NCI-H2171 (cell line): ENCODE results near the gene GPA33.

Experiments
- DNase-seq: peaks from one replicate; lab custom pipeline; 2025; lab: John Stamatoyannopoulos, UW

The GPA33 gene

DNA sequence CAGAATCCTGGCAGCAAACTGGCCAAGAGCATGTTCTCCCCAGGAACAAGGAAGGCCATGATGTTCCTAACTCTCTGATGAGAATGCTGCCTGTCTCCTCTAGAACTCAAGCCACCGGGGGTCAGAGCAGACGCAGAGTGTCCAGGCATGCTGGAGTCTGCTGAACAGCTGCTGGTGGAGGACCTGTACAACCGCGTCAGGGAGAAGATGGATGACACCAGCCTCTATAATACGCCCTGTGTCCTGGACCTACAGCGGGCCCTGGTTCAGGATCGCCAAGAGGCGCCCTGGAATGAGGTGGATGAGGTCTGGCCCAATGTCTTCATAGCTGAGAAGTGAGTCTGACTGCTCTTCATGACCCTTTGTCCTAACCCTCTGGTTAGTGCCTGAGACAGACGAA, 27.0 kb upstream of the GPA33 start:
- DNase-seq: no peak

DNA sequence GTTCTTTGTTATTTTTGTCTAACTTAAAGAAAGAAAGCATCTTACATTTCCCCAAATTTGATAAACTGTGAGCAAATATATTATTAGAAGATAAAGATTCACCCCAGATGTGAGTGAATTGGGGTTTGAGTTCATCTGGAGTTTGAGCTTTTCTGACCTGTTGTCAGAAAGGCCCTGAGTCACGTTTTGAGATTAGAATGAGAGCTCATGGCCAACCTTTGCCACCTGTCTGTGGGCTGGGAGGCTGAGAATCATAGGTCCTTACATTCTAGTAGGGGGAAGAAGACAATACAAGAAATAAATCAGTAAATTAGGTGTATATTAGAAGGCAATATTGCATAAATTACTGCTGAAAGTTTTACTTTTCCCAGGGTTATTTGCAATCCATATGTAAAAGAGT, 26.0 kb upstream of the GPA33 start:
- DNase-seq: no peak

DNA sequence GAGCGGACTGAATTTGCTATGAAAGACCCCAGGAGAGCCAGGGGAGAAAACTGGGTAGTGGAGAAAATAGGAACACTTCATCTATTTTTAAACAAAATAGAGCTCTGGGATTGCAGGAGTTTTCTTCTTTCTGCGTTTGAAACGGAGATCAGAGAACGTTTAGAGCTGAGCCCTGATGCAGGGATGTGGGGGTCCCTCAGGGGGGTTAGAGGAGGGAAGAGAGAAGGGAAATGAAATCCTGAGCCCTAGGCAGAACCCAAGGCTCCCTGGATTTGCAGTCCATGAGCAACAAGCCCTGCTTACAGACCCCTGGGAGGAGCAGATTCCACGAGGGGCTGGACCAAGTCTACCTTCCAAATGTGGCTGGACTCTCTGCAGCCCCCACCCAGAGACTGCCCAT, 25.5 kb upstream of the GPA33 start:
- DNase-seq: no peak

DNA sequence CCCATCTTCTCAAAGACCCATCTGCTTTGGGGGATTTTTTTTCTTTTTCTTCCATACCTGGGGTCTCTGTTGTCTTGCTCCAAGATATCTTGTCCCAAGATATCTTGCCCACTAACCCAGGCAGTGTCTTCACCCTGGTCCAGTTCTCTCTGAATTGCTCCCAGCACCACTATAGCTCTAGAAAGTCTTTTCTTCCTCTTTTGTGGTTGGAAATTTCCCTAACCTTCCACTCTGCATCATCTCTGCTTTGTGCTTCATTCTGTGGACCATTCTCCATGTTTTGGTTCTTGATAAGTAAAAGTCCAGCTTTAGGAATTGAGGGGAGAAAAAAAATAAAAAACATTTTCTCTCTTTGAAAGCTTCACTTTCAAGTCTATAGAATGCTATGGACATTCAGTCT, 24.5 kb upstream of the GPA33 start:
- no peak for DNase-seq

DNA sequence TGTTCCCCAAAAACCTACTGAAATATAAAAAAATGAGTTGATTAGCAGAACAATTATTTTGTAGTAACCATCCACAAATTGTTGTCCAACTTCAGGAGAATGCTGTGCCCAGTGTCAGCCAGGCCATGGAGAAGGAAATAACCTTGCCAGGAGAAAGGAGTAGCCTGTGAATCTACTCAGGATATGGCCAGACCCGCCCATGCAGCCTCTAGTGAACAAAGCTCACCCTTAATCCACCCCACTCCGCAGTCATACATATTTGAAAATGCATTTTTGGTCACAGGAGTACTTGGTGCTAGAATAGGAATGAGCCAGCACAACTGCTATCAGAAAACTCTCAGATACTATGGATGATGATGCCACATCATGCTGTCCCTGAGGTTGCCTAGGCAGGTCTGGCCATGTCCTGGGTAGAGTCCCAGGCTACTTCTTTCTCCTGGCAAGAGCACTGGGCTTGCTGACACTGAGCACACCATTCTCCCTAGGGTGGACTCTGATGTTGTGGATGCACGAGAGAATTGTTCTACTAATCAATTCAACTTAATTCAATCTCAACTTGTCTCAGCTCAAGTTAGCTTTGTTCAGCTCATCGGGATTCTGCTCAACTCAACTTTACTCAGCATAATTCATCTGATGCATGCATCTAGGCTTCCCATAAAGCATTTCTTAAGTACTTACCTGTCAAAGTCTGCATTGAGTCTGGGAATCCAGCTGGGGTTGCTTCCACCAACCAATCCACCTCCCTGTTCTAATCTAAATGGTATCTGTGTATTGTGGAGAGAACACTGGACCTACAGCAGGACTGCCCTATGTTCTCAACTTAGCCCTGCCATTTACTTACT, 21.9 kb upstream of the GPA33 start:
- DNase-seq: no peak

DNA sequence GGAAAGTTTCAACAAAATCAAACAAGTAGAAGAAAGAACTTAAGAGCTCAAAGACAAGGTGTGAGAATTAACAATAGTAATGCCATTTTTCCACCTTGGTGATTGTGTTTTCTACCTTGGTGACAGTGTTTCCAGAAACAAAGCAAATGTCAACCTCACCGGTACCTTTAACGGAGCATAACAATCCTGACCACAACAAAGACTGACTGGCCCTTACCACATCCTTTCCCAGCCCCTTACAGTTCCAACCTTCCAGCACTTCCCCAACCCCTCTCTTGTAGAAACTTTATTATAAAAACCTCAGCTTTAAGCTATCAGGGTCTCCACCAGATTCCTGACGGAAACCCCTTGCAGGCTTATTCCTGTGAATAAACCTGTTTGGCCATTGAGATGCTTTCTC, 20.4 kb upstream of the GPA33 start:
- DNase-seq: no peak

DNA sequence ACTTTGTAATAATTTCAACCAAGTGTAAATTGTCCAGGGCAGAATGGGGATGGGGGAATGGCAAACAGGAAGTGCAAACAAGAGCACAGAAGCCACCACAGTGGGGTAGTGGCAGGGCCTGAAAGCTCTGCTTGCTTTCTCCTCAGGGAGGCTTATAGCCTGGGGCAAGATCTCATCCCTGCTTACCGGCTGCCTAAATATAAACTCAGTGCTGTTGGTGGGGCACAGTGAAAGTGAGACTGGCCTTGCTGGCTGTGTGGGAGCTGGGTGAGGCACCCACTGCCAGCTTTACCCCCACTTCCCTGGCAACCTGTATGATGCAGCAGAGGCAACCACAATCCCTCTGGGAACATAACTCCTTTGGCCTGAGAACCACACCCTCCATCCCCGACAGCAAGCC, 18.9 kb upstream of the GPA33 start:
- no peak for DNase-seq

DNA sequence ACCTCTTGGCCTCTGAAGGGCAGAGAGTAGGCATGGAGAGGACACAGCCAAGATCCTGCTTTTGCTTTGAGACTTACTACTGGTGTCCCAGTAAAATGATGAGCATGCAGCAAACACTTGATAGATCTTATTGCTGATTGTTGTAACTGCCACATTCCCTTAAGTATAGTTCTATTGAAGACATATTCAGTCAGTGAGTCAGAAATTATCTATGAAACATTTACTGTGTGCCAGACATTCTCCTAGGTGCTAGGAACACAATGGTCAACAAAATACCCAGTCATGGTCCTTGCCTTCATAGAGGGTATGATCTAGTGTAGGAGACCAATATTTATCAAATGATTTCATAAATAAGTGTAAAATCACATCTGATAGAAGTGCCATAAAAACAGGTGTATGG, 17.3 kb upstream of the GPA33 start:
- DNase-seq: no peak

DNA sequence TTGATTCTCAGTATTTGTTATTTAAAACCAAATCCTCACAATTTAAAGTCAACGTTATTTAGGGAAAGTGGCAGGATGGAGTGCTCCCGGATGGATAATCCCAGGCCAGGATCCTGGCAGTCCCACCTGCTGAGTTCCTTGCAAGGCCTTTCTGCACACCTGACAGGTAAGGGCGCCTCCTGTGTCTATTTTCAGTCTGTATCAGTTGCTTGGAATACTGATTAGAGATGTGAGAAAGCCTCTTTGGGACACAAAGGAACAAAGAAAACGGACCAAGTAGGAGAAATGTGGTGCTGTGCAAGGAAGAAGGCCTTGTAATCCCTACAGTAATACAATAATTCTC, 15.9 kb upstream of the GPA33 start:
- DNase-seq: no peak

DNA sequence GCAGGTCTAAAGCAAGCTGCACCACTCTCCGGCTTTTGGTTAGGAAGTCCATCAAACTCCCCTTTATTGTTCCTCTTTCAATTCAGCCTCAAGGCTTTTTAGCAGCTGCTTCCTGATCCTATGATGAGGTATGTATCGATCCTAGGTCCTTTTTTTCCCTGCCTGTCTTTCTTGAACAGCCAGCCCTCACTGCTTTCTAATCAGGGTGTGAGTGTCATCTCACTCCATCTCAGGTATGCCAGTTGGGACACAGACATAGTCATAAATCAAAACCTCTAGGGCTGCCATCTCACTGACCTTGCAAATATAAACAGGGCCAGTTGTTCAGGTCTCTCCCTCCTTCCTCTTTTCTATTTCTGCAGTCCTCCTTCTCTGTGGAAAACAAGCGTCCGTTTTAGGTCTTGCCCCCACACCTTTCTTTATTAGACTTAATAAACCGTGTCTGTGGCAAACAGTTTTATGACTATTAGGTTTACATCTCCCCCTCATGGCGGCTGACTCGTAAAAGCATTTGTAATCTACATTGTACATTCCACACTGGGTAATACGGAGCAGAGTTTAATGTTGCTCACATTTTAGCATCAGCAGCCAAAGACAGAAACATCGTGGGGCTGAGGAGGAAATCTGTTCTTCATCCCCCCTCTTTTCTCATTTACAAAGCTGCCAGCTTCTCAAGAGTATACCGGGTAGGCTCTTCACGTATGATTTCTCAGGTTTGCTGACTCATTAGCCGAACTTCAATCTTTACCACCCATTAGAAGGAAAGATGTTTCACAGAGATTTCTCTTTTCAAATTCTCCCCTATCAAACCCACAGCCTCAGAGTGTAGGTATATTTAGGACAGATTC, 15.3 kb upstream of the GPA33 start:
- DNase-seq: no peak

DNA sequence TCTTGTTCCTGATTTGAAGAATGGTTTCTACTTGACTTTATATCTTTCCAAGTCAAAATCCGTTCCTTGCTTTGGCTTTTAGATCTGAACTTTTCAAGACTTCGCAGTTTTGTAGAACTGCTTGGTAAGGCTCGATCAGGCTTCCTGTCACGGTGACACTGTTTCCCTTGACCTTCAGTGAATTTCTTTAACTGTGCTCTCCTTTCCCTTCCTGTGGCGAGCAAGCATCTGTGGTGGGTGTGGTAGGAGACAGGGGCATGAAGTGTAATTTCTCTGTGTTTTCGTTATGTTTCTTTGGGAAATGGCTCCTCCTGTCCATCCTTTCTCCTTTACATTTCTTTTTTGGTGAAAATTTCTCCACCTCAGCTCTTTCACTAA, 14.1 kb upstream of the GPA33 start:
- DNase-seq: no peak

DNA sequence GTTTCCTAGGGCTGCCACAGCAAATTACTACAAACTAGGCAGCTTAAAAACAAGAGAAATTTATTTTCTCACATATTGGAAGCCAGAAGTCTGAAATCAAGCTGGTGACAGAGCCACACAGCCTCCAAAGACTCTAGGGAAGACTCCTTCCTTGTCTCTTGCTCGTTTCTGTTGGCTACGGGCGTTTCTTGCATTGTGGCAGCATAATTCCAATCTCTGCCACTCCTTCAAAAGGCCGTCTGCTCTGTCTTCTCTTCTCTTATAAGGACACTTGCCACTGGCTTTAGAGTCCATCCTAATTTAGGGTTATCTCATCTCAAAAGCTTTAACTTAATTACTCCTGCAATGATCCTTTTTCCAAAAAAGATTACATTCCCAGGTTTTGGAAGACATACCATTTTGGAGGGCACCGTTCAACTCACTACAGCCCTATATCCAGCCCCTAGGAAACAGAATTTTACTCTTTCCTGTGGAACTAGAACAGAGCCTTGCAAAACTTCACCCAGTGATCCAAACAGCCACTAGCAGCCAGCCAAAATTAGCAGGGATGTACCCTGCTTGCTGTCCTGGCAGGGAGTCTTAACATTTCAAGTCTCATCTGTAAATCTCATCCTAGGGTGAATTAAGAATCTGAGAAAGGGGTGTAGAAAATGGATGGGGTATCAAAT, 12.9 kb upstream of the GPA33 start:
- DNase-seq: no peak

DNA sequence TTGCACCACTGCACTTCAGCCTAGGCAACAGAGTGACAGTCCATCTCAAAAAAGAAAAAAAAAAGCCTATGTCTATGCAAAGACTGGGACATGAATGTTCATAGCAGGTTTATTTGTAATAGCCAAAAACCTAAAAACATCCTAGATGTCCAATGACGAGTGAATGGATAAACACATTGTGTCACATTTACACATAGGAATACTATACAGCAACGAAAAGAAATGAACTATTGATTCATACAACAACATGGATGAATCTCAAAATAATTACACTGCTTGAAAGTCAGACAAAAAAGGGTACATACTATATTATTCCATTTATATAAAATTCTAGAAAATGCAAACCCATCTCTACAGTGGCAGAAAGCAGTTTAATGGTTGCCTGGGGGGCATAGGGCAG, 11.6 kb upstream of the GPA33 start:
- no peak for DNase-seq

DNA sequence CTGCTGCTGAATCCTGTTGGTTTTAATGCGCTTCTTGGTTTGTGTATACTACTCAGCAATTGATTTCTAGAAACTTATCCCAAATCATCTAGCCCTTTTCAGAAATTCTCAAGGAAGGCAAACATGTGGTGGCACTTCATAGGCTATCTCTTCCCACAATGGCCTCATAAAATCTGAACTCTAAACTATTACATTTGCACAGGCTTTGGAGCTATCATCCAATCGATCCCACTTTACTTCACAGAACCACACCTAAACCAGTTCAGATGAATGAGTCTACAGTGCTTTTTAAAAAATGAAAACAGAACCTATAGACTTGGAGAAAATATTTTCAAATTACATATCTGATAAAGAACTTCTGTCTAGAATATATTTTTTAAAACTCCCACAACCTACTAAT, 10.6 kb upstream of the GPA33 start:
- DNase-seq: no peak

DNA sequence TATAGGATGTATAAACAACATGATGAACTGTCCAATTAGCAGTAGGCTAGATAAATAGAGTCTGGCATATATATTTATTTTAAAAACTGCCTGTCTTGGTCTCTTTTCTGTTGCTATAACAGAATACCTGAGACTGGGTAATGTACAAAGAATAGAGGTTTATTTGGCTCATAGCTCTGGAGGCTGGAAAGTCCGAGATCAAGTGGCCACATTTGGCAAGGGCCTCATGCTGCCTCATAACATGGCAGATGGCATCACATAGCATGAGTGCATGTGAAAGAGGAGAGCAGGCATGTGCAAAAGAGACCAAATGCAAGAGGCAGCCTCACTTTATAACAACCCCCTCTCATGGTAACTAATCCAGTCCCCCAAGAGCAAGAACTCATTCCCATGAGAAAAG, 9.7 kb upstream of the GPA33 start:
- no peak for DNase-seq

DNA sequence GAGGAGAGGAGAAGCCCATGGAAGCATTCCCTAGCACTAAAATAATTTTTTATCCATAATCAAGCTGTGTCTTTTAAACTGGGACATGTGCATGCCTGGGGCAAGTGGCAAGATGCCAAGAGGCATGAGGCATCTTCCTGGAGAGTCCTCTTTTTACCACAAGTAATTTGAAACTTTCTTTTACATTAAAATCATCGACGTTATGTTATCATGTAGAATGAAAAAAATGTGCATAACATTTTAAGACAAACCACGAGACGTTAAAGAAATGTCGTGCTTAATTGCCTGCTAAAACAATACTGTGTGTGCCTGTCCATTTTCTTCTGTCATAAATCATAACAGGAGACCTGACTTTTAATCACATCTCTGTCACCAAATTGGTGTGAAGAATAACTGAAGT, 5.2 kb upstream of the GPA33 start:
- DNase-seq: peak; percentile 10

DNA sequence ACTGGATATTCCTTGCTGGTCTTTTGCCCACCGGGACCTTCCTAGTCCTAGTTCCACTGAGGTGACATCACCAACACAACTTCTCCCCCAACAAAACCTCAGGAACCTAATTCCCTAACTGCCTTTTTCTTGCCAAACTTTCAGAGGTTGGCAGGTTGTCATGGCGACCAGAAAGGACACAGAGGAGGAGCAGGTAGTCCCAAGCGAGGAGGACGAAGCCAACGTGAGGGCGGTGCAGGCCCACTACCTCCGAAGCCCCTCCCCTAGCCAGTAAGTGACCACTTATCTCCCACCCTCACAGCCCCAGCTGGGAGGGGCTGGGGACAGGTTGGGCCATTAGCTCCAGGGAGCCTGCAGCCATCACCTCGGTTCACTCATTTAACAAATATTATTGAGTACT, 4.5 kb upstream of the GPA33 start:
- no peak for DNase-seq

DNA sequence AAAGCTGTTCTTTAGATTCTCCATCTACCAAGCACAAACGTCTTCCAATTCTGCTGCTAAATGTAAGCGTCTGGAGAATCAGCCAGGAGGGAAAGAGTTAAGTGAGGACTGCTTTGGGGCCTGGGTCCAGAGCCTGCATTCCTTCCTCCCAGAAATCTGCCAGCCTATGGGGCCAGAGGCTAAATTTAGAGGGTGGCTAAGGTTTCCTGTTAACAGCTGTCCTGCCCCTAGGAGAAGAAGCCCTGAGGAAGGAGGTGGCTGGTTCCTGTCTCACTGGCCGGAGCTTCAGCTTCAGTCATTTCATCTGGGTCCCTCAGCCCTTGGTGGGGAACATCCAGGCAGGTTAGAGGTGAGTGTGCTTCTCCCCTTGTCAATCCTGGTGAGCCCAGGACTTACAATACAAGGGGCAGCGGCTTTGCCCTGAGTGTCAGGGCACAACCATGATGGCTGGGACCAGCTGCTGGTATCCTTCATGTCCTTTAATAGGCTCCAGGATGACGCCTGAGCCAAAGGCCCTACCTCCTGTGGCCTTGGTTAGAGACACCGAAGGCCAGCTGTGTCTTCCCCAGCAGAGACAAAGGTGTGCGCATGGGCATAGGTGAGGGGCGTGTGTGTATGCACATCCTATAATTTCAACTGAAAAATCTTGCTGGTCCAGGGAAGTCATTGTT, 3.8 kb upstream of the GPA33 start, which contains the start of gene STYXL2:
TSS of gene STYXL2 (plus strand) at position 230 of the 671 bp plus-strand sequence. CDS start 775 bp downstream, outside the sequence.
- DNase-seq: no peak

DNA sequence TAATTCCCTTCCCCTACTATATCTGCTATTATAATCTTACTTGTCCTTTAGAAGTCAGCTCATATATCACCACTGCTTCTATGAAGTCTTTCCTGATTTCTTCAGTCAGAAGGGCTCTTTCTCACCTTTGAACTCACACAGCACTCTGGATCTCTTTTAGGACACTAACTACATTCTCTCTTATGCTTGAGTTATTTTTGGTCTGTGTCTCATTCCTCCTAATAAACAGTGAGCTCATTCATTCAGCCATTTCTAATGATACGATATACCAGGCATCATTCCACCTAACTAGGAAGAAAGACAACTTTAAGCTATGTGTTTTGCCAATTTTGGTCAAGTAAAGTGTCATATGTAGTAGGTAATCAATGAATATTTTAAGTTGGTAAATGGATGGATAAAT, 2.5 kb upstream of the GPA33 start:
- DNase-seq: no peak

DNA sequence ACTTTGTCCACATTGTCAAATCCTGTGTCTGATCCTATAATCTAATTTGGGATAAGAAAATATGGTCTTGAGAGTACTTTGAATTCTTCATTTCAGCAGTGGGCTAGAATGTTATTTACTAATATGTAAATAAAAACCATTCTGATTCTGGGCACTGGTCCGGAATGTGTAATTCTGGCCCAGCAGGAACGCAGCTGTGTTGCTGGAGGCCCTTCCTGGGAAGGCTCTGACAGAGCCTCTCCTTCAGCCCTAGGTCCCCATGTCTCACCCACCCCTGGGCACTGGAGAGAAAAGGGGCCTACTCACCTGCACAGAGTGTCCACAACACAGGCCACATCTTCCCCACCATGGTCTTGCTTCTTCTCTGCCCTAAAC, 251 bp downstream of the GPA33 start:
- no peak for DNase-seq

DNA sequence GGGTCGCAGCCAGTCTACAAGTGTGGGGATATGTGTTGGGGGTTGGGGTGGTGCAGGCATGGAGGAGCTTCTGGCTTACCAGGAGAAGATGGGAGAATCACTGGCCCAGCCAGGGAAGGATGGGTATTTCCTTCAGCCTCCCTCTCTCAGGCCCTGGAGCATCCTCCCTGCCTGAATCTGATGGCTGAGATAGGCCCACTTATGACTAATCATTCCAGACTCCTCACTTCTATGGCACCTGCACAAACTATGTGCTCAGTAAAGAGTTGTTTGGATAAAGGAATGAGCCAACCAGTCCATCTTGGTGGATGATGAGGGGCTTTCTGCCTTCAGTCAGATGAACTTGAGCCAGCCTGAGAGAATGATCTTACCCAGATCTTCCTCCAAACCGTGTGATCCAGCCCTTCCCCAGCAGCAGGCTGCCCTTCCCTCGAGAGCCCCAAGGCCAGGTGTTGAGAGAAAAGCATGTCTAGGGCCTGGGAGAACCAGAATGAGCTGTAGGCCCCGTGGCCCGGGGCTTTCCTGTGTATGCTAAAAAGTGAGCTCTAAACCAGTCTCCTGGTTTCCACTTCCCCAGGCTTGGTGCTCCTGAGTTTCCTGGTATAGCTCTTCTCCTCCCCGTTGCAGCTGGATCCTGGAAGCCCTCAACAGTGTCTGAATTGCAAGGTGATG, 1.3 kb downstream of the GPA33 start:
- DNase-seq: no peak

DNA sequence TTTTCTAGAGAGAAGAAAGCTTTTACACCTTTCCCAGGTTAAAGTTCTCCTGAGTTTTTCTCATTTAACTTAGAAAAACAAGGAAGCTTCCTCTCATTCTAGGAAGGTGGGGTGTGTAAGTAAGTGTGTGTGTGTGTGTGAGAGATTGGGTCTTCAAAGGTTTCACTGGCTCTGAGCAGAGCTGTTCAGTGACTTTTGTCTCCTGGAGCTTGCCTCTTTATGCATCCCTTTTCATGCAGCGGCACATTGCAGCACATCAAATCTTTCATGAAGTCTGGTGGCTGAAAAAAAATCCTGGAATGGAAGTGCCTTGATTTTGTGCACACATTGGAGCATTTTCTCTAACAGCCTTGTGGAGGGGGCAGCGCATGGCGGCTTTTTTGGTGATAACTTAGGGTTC, 3.4 kb downstream of the GPA33 start:
- no peak for DNase-seq
